ENCODE data around the gene SRCAP.

DNA sequence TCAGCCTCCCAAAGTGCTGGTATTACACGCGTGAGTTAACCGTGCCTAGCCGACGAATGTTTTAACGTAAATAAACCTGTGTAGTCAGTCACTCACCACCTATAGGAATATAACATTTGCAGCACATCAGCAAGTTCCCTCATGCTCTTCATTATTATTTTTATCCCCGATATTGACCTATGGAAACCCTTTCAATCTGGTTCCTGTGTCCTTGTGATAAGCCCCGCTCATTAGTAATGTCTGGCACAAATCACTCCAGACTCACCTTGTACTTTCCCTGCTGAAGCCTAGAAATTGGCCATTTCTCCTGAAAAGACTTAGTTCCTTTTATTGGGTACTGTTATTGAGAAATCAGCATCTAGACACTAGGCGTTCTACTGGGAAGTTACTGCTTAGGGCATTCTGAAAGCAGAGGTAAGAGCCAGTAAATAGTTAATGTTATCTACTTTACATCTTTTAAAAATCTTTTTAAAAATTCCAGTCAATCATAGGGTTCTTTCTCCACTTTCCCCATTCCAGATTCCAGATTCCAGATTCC, 47.7 kb downstream of the SRCAP start:
- TF ChIP-seq, protein P1, sequence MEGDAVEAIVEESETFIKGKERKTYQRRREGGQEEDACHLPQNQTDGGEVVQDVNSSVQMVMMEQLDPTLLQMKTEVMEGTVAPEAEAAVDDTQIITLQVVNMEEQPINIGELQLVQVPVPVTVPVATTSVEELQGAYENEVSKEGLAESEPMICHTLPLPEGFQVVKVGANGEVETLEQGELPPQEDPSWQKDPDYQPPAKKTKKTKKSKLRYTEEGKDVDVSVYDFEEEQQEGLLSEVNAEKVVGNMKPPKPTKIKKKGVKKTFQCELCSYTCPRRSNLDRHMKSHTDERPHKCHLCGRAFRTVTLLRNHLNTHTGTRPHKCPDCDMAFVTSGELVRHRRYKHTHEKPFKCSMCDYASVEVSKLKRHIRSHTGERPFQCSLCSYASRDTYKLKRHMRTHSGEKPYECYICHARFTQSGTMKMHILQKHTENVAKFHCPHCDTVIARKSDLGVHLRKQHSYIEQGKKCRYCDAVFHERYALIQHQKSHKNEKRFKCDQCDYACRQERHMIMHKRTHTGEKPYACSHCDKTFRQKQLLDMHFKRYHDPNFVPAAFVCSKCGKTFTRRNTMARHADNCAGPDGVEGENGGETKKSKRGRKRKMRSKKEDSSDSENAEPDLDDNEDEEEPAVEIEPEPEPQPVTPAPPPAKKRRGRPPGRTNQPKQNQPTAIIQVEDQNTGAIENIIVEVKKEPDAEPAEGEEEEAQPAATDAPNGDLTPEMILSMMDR (IDR thresholded peaks at IDR 0.05; ENCODE audit: low read length), result no peak
- TF ChIP-seq EZH2 (IDR thresholded peaks at IDR 0.05; ENCODE audit: borderline replicate concordance, low read length), result no peak

Measured in OCI-LY1 (cell line).